HCT116 (cell line): ENCODE measurements around the gene LRRC4B. TPM values are rescaled to one million over a fixed set of nuclear protein-coding genes. Genes with fewer than 3 reads are reported as not detected.

Source experiments
- ATAC-seq: fragments of 200-7000 bp; cut with Tn5 transposase; 2 replicates; pipeline ENCODE4 v1.9.1; 2020; ENCODE audit warnings: mild to moderate bottlenecking, moderate library complexity
- BruUV-seq: library from RNA; stranded (reverse); fragments of 400-500 nt; replicated peaks from 2 replicates; lab custom pipeline; 2021; lab: Mats Ljungman, UMichigan
- CTCF ChIA-PET: fragments of 300-600 bp; sonication (Branson Sonifier 250); formaldehyde crosslinking; loops from one replicate; lab custom pipeline; 2021; ENCODE audit warnings: antibody characterized with exemption; lab: Charles Lee
- POLR2A ChIA-PET: fragments of 300-600, 350-600 bp; sonication (Branson Sonifier 250); formaldehyde crosslinking; loops from one replicate; lab custom pipeline; 2021; ENCODE audit warnings: antibody characterized with exemption; lab: Charles Lee
- RAD21 ChIA-PET, 2 experiments: fragments of 300-600 bp; sonication (Branson Sonifier 250); formaldehyde crosslinking; loops; one replicate each; lab custom pipeline; 2023; ENCODE audit warnings: low total read pairs in 2 of 2; ENCODE audit not compliant: uncharacterized antibody in 2 of 2, unreplicated experiment in 2 of 2, low non-redundant PET in 1 of 2; lab: Charles Lee
- DNase-seq: peaks from one replicate; pipeline ENCODE4 v3.0.0-alpha.2; 2010; ENCODE audit warnings: low read depth, low spot score
- H2AFZ ChIP-seq: fragments of 200-600 bp; shearing (Covaris generic), sonication (generic); 2 replicates; pipeline ENCODE4 v1.6.1; 2017; ENCODE audit warnings: low read depth, mixed run types, mixed read lengths, antibody characterized with exemption, low read length; ENCODE audit not compliant: poor library complexity, severe bottlenecking
- H3K27ac ChIP-seq: 2 replicates; pipeline ENCODE4 v1.5.1; 2012; ENCODE audit warnings: low read depth, low read length
- H3K27me3 ChIP-seq: fragments of 200-600 bp; sonication (generic); 2 replicates; pipeline ENCODE4 v1.6.1; 2016; ENCODE audit warnings: mixed run types, low read length, mixed read lengths; ENCODE audit not compliant: insufficient read depth
- H3K36me3 ChIP-seq, 2 experiments: fragments of 200-500 bp in 1 of 2; fragments of 200-600 bp in 1 of 2; sonication (Bioruptor generic) in 1 of 2; sonication (generic) in 1 of 2; 2 replicates each; pipeline versions ENCODE4 v1.5.1 to v1.6.1; 2014 to 2016; ENCODE audit warnings: low read length in 2 of 2, inconsistent platforms in 1 of 2, mixed read lengths in 1 of 2, mixed run types in 1 of 2; ENCODE audit not compliant: insufficient read depth in 2 of 2, control insufficient read depth in 1 of 2
- H3K4me1 ChIP-seq, 2 experiments: fragments of 200-600 bp in 1 of 2; sonication (generic) in 1 of 2; 2 replicates each; pipeline versions ENCODE4 v1.5.1 to v1.6.1; 2012 to 2017; ENCODE audit warnings: low read length in 2 of 2, inconsistent platforms in 1 of 2, mild to moderate bottlenecking in 1 of 2, mixed read lengths in 1 of 2, mixed run types in 1 of 2, moderate library complexity in 1 of 2; ENCODE audit not compliant: insufficient read depth in 2 of 2, control insufficient read depth in 1 of 2
- H3K4me2 ChIP-seq: fragments of 200-600 bp; sonication (generic); 2 replicates; pipeline ENCODE4 v1.6.1; 2017; ENCODE audit warnings: mixed run types, low read length, mixed read lengths
- H3K4me3 ChIP-seq, 2 experiments: fragments of 200-600 bp in 1 of 2; sonication (generic) in 1 of 2; replicated peaks in 1 of 2; 2 replicates each; pipeline ENCODE4 v1.5.1; 2011 to 2016; ENCODE audit warnings: low read length in 2 of 2, control low read depth in 1 of 2, low read depth in 1 of 2, mild to moderate bottlenecking in 1 of 2, mixed read lengths in 1 of 2, mixed run types in 1 of 2
- H3K79me2 ChIP-seq: fragments of 200-600 bp; sonication (generic); 2 replicates; pipeline ENCODE4 v1.6.1; 2017; ENCODE audit warnings: mild to moderate bottlenecking, mixed run types, low read length, moderate library complexity, mixed read lengths; ENCODE audit not compliant: insufficient read depth
- H3K9ac ChIP-seq: fragments of 200-600 bp; sonication (generic); 2 replicates; pipeline ENCODE4 v1.6.1; 2016; ENCODE audit warnings: low read length, mixed read lengths
- H3K9me2 ChIP-seq: fragments of 200-600 bp; sonication (generic), shearing (Covaris generic); 2 replicates; pipeline ENCODE4 v1.6.1; 2017; ENCODE audit warnings: mixed run types, mild to moderate bottlenecking, moderate library complexity; ENCODE audit not compliant: insufficient read depth
- H3K9me3 ChIP-seq, 2 experiments: fragments of 200-500 bp in 1 of 2; fragments of 200-600 bp in 1 of 2; sonication (Bioruptor generic) in 1 of 2; sonication (generic) in 1 of 2; 2 replicates each; pipeline ENCODE4 v1.6.1; 2014 to 2017; ENCODE audit warnings: low read length in 2 of 2, mixed read lengths in 2 of 2, inconsistent platforms in 1 of 2, low read depth in 1 of 2, mild to moderate bottlenecking in 1 of 2, mixed run types in 1 of 2, moderate library complexity in 1 of 2; ENCODE audit not compliant: control insufficient read depth in 1 of 2, insufficient read depth in 1 of 2
- H4K20me1 ChIP-seq: fragments of 200-600 bp; sonication (generic), shearing (Covaris generic); 2 replicates; pipeline ENCODE4 v1.6.1; 2017; ENCODE audit warnings: mixed run types, mild to moderate bottlenecking, moderate library complexity; ENCODE audit not compliant: insufficient read depth
- CBX3 ChIP-seq: IDR thresholded peaks from 2 replicates; pipeline ENCODE4 v1.6.1; 2012; ENCODE audit warnings: low read depth
- CEBPB ChIP-seq: IDR thresholded peaks from 2 replicates; pipeline ENCODE4 v1.6.1; 2012; ENCODE audit warnings: low read depth
- EGR1 ChIP-seq: IDR thresholded peaks from 2 replicates; pipeline ENCODE4 v1.6.1; 2012; ENCODE audit warnings: low read depth
- ELF1 ChIP-seq: IDR thresholded peaks from 2 replicates; pipeline ENCODE4 v1.6.1; 2012; ENCODE audit warnings: low read depth, borderline replicate concordance
- EZH2 ChIP-seq: fragments of 200-600 bp; sonication (generic); IDR thresholded peaks from 2 replicates; pipeline ENCODE4 v1.6.1; 2017; ENCODE audit warnings: antibody characterized with exemption, mixed run types
- EZH2phosphoT487 ChIP-seq: fragments of 200-600 bp; IDR thresholded peaks from 2 replicates; pipeline ENCODE4 v1.6.1; 2018; ENCODE audit warnings: antibody characterized with exemption, borderline replicate concordance
- JUND ChIP-seq: IDR thresholded peaks from 2 replicates; pipeline ENCODE4 v1.6.1; 2012
- MAX ChIP-seq: IDR thresholded peaks from 2 replicates; pipeline ENCODE4 v1.6.1; 2012
- POLR2AphosphoS5 ChIP-seq: IDR thresholded peaks from 2 replicates; pipeline ENCODE4 v1.6.1; 2011; ENCODE audit warnings: mild to moderate bottlenecking, low read depth, low read length, moderate library complexity
- RAD21 ChIP-seq: IDR thresholded peaks from 2 replicates; pipeline ENCODE4 v1.6.1; 2012; ENCODE audit warnings: low read depth, mild to moderate bottlenecking
- REST ChIP-seq: IDR thresholded peaks from 2 replicates; pipeline ENCODE4 v1.6.1; 2012; ENCODE audit warnings: low read depth
- SIN3A ChIP-seq: IDR thresholded peaks from 2 replicates; pipeline ENCODE4 v1.6.1; 2012; ENCODE audit warnings: low read depth
- SP1 ChIP-seq: IDR thresholded peaks from 2 replicates; pipeline ENCODE4 v1.6.1; 2012; ENCODE audit warnings: low read depth
- SRF ChIP-seq: IDR thresholded peaks from 2 replicates; pipeline ENCODE4 v1.6.1; 2012; ENCODE audit warnings: low read depth
- TCF7L2 ChIP-seq: IDR thresholded peaks from 2 replicates; pipeline ENCODE4 v1.7.0; 2011; ENCODE audit warnings: borderline replicate concordance, inconsistent platforms; ENCODE audit not compliant: insufficient read depth, insufficient read length; ENCODE audit errors: extremely low read depth
- YY1 ChIP-seq: IDR thresholded peaks from 2 replicates; pipeline ENCODE4 v1.6.1; 2011; ENCODE audit warnings: low read length, low read depth, moderate library complexity, mild to moderate bottlenecking; ENCODE audit not compliant: insufficient replicate concordance; ENCODE audit errors: extremely low read depth
- ZNF274 ChIP-seq: fragments of 200-500 bp; sonication (Bioruptor generic); IDR thresholded peaks from 2 replicates; pipeline ENCODE4 v1.6.1; 2014; ENCODE audit warnings: mild to moderate bottlenecking, low read depth, low read length, inconsistent platforms
- intact Hi-C: fragments of 100-400 bp; cut with micrococcal nuclease; formaldehyde crosslinking; loops from 2 replicates; pipeline ENCODE4 v1.10.0; 2022
- total RNA-seq: library from RNA; stranded (reverse); gene quantifications from one replicate; pipeline ENCODE4 v1.2.1, GENCODE V29; 2021; ENCODE audit not compliant: unreplicated experiment

The LRRC4B gene
- total RNA-seq, 1 experiment from 2014 or later: 0.89 TPM

GRCh38 chr19:50492303-50493052, 75.8 kb downstream of the LRRC4B start:
- H3K9ac ChIP-seq: peak overlapping the region; percentile 40
- H3K9me3 ChIP-seq: no peaks in the 10 kb centered on the region
- no peaks in the 10 kb centered on the region for H3K9me2 ChIP-seq
- H3K4me3 ChIP-seq: peak overlapping the region; percentile 18 to 42
- intact Hi-C loops: no loop called here
- TF ChIP-seq MAX (no peak), RAD21 (no peak), EZH2phosphoT487 (no peak), CBX3 (no peak), CEBPB (no peak), SP1 (no peak), EZH2 (no peak)
- CTCF ChIA-PET: no interaction called here
- H3K27ac ChIP-seq: peak overlapping the region; percentile 7; the same call in 1 of the 2 replicates
- peak; percentile 91 for ATAC-seq
- H3K27me3 ChIP-seq: no peaks in the 10 kb centered on the region
- RAD21 ChIA-PET: no interaction called here
- POLR2A ChIA-PET: no interaction called here
- no peaks in the 10 kb centered on the region for H3K79me2 ChIP-seq
- H3K36me3 ChIP-seq: no peaks in the 10 kb centered on the region
- BruUV-seq: no TSS peak
- H2AFZ ChIP-seq: no peak overlapping the region
- peaks cover 12 to 29% of the 10 kb centered on the region in 2 experiments for H3K4me1 ChIP-seq
- H4K20me1 ChIP-seq: no peaks in the 10 kb centered on the region
- DNase-seq: no peak
- H3K4me2 ChIP-seq: peak overlapping the region; percentile 81

GRCh38 chr19:50490991-50491472, 77.2 kb downstream of the LRRC4B start:
- H4K20me1 ChIP-seq: no peaks in the 10 kb centered on the region
- POLR2A ChIA-PET: no interaction called here
- no peak overlapping the region for H2AFZ ChIP-seq
- peaks cover 3 to 6% of the 10 kb centered on the region in 2 experiments; a peak in 1 of 4 replicates for H3K9me3 ChIP-seq
- H3K36me3 ChIP-seq: peaks cover 0 to 6% of the 10 kb centered on the region in 2 experiments; a peak in 1 of 4 replicates
- no peaks in the 10 kb centered on the region for H3K9me2 ChIP-seq
- H3K4me1 ChIP-seq: peaks cover 12 to 18% of the 10 kb centered on the region in 2 experiments
- H3K27me3 ChIP-seq: no peaks in the 10 kb centered on the region
- CTCF ChIA-PET: no interaction called here
- no peak overlapping the region for H3K27ac ChIP-seq
- H3K9ac ChIP-seq: no peak overlapping the region
- H3K4me3 ChIP-seq: no peak overlapping the region
- H3K79me2 ChIP-seq: no peaks in the 10 kb centered on the region
- no TSS peak for BruUV-seq
- ATAC-seq: no peak
- intact Hi-C loops: no loop called here
- no peak overlapping the region for H3K4me2 ChIP-seq
- DNase-seq: no peak
- RAD21 ChIA-PET: no interaction called here
- TF ChIP-seq SIN3A: no peak
- no peak for TF ChIP-seq CBX3
- TF ChIP-seq EGR1: no peak
- no peak for TF ChIP-seq POLR2AphosphoS5
- no peak for TF ChIP-seq EZH2phosphoT487
- TF ChIP-seq ELF1: no peak
- TF ChIP-seq TCF7L2: no peak
- TF ChIP-seq YY1: no peak
- no peak for TF ChIP-seq ZNF274
- TF ChIP-seq JUND: no peak
- no peak for TF ChIP-seq SRF
- TF ChIP-seq MAX: no peak
- TF ChIP-seq REST: no peak
- TF ChIP-seq EZH2: no peak
